ENCODE data around the gene KLRB1.

Gene KLRB1

GRCh38 chr12:9607716-9608115, at the start of gene KLRB1:
Gene KLRB1, minus strand, starts transcription at chr12:9607916. Its CDS starts 77 bp downstream, at chr12:9607839.
- no peak for DNase-seq (ENCODE audit: low read depth)
- no peak for TF ChIP-seq CTCF (IDR thresholded peaks at IDR 0.05; ENCODE audit: low read depth, low read length, missing control alignments)
- H3K4me3 ChIP-seq (ENCODE audit: low read depth, low read length): no peak within 1 kb of the TSS

- H3K4me3 ChIP-seq (ENCODE audit: low read depth, low read length): no peak overlapping the region; the same call in 1 of the 2 replicates
- DNase-seq (ENCODE audit: low read depth): no peak
- TF ChIP-seq CTCF (IDR thresholded peaks at IDR 0.05; ENCODE audit: low read depth, low read length, missing control alignments): no peak
These were observed 43.6 kb upstream of the KLRB1 start for GRCh38 chr12:9651265-9651729.

GRCh38 chr12:9650151-9650576, 42.4 kb upstream of the KLRB1 start:
- DNase-seq (ENCODE audit: low read depth): no peak
- H3K4me3 ChIP-seq (ENCODE audit: low read depth, low read length): peak overlapping the region; percentile 86
- TF ChIP-seq CTCF (IDR thresholded peaks at IDR 0.05; ENCODE audit: low read depth, low read length, missing control alignments): no peak

- no peak for TF ChIP-seq CTCF (IDR thresholded peaks at IDR 0.05; ENCODE audit: low read depth, low read length, missing control alignments)
- peak overlapping the region; percentile 86 for H3K4me3 ChIP-seq (ENCODE audit: low read depth, low read length)
- no peak for DNase-seq (ENCODE audit: low read depth)
These were observed 41.8 kb upstream of the KLRB1 start for GRCh38 chr12:9649532-9649940.

- no peak for DNase-seq (ENCODE audit: low read depth)
- peak overlapping the region; percentile 86 for H3K4me3 ChIP-seq (ENCODE audit: low read depth, low read length)
- no peak for TF ChIP-seq CTCF (IDR thresholded peaks at IDR 0.05; ENCODE audit: low read depth, low read length, missing control alignments)
These were observed 41.2 kb upstream of the KLRB1 start for GRCh38 chr12:9648701-9649531.

- peak; percentile 93 for DNase-seq (ENCODE audit: low read depth)
- no peak for TF ChIP-seq CTCF (IDR thresholded peaks at IDR 0.05; ENCODE audit: low read depth, low read length, missing control alignments)
- H3K4me3 ChIP-seq (ENCODE audit: low read depth, low read length): peak overlapping the region; percentile 86
These were observed 40.3 kb upstream of the KLRB1 start for GRCh38 chr12:9647825-9648700.
